ENCODE results near the gene ARPC1A. TPM values are rescaled to one million over a fixed set of nuclear protein-coding genes. Genes with fewer than 3 reads are reported as not detected.

ARPC1A gene
- polyA plus RNA-seq, 1 of the 3 experiments (the other 2 are of a cell fraction): 306 TPM

GRCh38 chr7:99374111-99375064 is 48.7 kb downstream of the ARPC1A start, which contains the start of gene ARPC1B (continued):
- TF ChIP-seq, protein P1, sequence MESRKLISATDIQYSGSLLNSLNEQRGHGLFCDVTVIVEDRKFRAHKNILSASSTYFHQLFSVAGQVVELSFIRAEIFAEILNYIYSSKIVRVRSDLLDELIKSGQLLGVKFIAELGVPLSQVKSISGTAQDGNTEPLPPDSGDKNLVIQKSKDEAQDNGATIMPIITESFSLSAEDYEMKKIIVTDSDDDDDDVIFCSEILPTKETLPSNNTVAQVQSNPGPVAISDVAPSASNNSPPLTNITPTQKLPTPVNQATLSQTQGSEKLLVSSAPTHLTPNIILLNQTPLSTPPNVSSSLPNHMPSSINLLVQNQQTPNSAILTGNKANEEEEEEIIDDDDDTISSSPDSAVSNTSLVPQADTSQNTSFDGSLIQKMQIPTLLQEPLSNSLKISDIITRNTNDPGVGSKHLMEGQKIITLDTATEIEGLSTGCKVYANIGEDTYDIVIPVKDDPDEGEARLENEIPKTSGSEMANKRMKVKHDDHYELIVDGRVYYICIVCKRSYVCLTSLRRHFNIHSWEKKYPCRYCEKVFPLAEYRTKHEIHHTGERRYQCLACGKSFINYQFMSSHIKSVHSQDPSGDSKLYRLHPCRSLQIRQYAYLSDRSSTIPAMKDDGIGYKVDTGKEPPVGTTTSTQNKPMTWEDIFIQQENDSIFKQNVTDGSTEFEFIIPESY (IDR thresholded peaks at IDR 0.05; ENCODE audit: borderline replicate concordance, low read depth): peak; percentile 71
- TF ChIP-seq RAD21 (IDR thresholded peaks at IDR 0.05; ENCODE audit: low read length): no peak

DNA sequence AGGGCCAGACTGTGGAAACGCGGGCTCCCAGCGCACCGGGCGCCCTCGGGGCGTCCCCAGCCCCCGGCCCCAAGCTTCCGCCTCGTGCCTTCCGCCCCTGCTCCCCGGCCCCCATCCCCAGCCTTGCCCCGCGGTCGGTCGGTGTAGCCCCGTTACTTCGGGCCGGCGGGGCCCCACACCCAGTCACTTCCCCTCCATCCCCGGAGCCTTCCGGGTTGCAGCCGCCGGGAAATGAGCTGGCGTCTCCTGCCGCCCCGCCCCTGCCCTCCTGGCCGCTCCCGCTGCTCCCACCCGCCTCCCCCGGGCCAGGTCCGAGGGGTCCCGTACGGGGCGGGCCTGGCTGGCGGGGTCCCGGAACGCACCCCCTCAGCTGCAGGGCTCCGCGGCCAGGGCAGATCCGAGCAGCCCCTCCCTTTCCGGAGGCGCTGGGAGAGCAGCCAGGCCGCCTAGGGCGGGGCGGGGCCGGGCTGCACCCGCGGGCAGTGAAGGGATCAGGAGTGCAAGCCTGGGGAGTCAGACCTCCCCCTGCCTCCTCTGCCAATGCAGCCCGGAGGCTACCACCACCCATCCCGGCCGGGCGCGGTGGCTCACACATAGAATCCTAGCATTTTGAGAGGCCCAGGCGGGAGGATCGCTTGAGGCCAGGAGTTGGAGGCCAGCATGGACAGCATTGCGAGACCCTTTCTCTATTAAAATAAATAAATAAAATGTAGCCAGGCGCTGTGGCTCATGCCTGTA is 49.5 kb downstream of the ARPC1A start:
- Histone ChIP-seq H3K4me3 (ENCODE audit: low read depth in 2 of 2, low read length in 1 of 2) (peak overlapping the region; percentile 55 to 93), H3K79me2 (ENCODE audit: insufficient read depth) (peaks cover 58% of the 10 kb centered on the region), H3K9me2 (no peaks in the 10 kb centered on the region), H2AFZ (ENCODE audit: low read depth) (peak overlapping the region; percentile 40; the same call in 1 of the 2 replicates), H3K4me1 (ENCODE audit: control insufficient read depth in 1 of 2, insufficient read depth in 2 of 2, low read depth in 1 of 2, low read length in 1 of 2) (peaks cover 8 to 26% of the 10 kb centered on the region in 2 experiments; a peak in 2 of 4 replicates), H3K27ac (ENCODE audit: low read depth in 2 of 2, low read length in 1 of 2) (peak overlapping the region; percentile 12 to 45; a peak in 3 of 4 replicates), H3K36me3 (replicated peaks in 1 of 2; ENCODE audit: control insufficient read depth in 1 of 2, insufficient read depth in 2 of 2, low read length in 1 of 2) (peaks cover 0 to 30% of the 10 kb centered on the region in 2 experiments), H3K27me3 (ENCODE audit: insufficient read depth) (no peaks in the 10 kb centered on the region), H4K20me1 (ENCODE audit: insufficient read depth) (peaks cover 45% of the 10 kb centered on the region), H3F3A (replicated peaks; ENCODE audit: insufficient read depth) (peaks cover 30% of the 10 kb centered on the region), H3K9ac (peak overlapping the region; percentile 81), H3K9me3 (no peaks in the 10 kb centered on the region), H3K4me2 (peak overlapping the region; percentile 99)
- ChIA-PET CTCF (interaction anchor here (1.0 to 1.4 kb wide), 2 partner anchors 9 to 34 kb away, joined by 3 read pairs; partner anchors contain the start of gene BUD31), POLR2A (interaction anchor here (0.6 to 1.1 kb wide), 3 partner anchors 18 to 1840 kb away, joined by 3 to 5 read pairs (median 3); no protein-coding TSS in a partner anchor)
- DNase-seq: peak; percentile 92
- WGBS (ENCODE audit: low lambda C conversion rate): 10% methylated on average over 29 of the region's 58 CpGs
- TF ChIP-seq ELF1 (IDR thresholded peaks at IDR 0.05) (peak; percentile 83), REST (IDR thresholded peaks at IDR 0.05; ENCODE audit: low read depth, low read length) (no peak), YY1 (IDR thresholded peaks at IDR 0.05; ENCODE audit: low read depth) (no peak), RXRA (IDR thresholded peaks at IDR 0.05; ENCODE audit: borderline replicate concordance, low read depth) (no peak), TCF12 (IDR thresholded peaks at IDR 0.05) (0 out of 2 replicates have a peak, but pooled peaks have one; percentile 17), FOXJ3 (CRISPR knock-in tag; IDR thresholded peaks at IDR 0.05) (no peak), EP300 (IDR thresholded peaks at IDR 0.05; ENCODE audit: borderline replicate concordance in 1 of 2, low read depth in 1 of 2, low read length in 1 of 2) (no peak), NFIC (IDR thresholded peaks at IDR 0.05; ENCODE audit: borderline replicate concordance) (peak; percentile 76), EZH2phosphoT487 (IDR thresholded peaks at IDR 0.05; ENCODE audit: borderline replicate concordance, low read depth) (no peak), RCOR1 (IDR thresholded peaks at IDR 0.05; ENCODE audit: low read length) (peak; percentile 41; the same call in 1 of the 2 replicates), NRF1 (IDR thresholded peaks at IDR 0.05; ENCODE audit: low read depth, low read length) (no peak), SMC3 (IDR thresholded peaks at IDR 0.05; ENCODE audit: low read depth, low read length) (no peak), FOXM1 (IDR thresholded peaks at IDR 0.05; ENCODE audit: low read depth) (no peak), TEAD4 (IDR thresholded peaks at IDR 0.05; ENCODE audit: borderline replicate concordance, insufficient read depth) (no peak), MXI1 (IDR thresholded peaks at IDR 0.05; ENCODE audit: low read depth, low read length) (no peak), POLR2AphosphoS5 (IDR thresholded peaks at IDR 0.05; ENCODE audit: low read depth, low read length) (0 out of 2 replicates have a peak, but pooled peaks have one; percentile 45)
- TF ChIP-seq, protein P2, sequence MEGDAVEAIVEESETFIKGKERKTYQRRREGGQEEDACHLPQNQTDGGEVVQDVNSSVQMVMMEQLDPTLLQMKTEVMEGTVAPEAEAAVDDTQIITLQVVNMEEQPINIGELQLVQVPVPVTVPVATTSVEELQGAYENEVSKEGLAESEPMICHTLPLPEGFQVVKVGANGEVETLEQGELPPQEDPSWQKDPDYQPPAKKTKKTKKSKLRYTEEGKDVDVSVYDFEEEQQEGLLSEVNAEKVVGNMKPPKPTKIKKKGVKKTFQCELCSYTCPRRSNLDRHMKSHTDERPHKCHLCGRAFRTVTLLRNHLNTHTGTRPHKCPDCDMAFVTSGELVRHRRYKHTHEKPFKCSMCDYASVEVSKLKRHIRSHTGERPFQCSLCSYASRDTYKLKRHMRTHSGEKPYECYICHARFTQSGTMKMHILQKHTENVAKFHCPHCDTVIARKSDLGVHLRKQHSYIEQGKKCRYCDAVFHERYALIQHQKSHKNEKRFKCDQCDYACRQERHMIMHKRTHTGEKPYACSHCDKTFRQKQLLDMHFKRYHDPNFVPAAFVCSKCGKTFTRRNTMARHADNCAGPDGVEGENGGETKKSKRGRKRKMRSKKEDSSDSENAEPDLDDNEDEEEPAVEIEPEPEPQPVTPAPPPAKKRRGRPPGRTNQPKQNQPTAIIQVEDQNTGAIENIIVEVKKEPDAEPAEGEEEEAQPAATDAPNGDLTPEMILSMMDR (IDR thresholded peaks at IDR 0.05): no peak
- TF ChIP-seq, protein P3, sequence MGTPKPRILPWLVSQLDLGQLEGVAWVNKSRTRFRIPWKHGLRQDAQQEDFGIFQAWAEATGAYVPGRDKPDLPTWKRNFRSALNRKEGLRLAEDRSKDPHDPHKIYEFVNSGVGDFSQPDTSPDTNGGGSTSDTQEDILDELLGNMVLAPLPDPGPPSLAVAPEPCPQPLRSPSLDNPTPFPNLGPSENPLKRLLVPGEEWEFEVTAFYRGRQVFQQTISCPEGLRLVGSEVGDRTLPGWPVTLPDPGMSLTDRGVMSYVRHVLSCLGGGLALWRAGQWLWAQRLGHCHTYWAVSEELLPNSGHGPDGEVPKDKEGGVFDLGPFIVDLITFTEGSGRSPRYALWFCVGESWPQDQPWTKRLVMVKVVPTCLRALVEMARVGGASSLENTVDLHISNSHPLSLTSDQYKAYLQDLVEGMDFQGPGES (IDR thresholded peaks at IDR 0.05; ENCODE audit: low read depth, low read length): no peak

Data from SK-N-SH (cell line).